Naive thymus-derived CD8-positive, alpha-beta T cell (primary cell): Measurements from ENCODE around the gene CCDC69. TPM values are rescaled to one million over a fixed set of nuclear protein-coding genes. Genes with fewer than 3 reads are reported as not detected.

Experiments
- ATAC-seq, 2 donors: fragments of 150-1000 bp; cut with Tn5 transposase in 1 of 2; sonication (Bioruptor Pico), chemical (Tn5 transposase) in 1 of 2; 1 replicate in 1 of 2; 2 replicates in 1 of 2; pipeline ENCODE4 v1.10.0; 2021; ENCODE audit warnings: mild to moderate bottlenecking in 2 of 2, moderate library complexity in 2 of 2
- POLR2A ChIA-PET: fragments of 350-600 bp; sonication (Branson Sonifier 250); formaldehyde crosslinking; loops from one replicate; lab custom pipeline; 2021; ENCODE audit warnings: antibody characterized with exemption; lab: Charles Lee
- DNase-seq, 10 donors: peaks; one replicate each; pipeline versions ENCODE4 v3.0.0 to v3.0.0-alpha.2; 2020 to 2022
- H3K27ac Mint-ChIP-seq, 10 donors: one replicate each; pipeline ENCODE4 v1.8.0; 2020 to 2022; ENCODE audit warnings: mild to moderate bottlenecking in 10 of 10, mixed read lengths in 10 of 10, moderate library complexity in 4 of 10, inconsistent platforms in 1 of 10
- H3K27me3 Mint-ChIP-seq, 5 donors: one replicate each; pipeline ENCODE4 v1.8.0; 2021 to 2022; ENCODE audit warnings: mixed read lengths in 5 of 5
- H3K36me3 Mint-ChIP-seq, 3 donors: one replicate each; pipeline ENCODE4 v1.8.0; 2020 to 2022; ENCODE audit warnings: mixed read lengths in 3 of 3, mild to moderate bottlenecking in 2 of 3, inconsistent platforms in 1 of 3
- H3K4me1 Mint-ChIP-seq, 4 donors: one replicate each; pipeline ENCODE4 v1.8.0; 2021 to 2022; ENCODE audit warnings: mixed read lengths in 4 of 4
- H3K4me3 Mint-ChIP-seq, 10 donors: one replicate each; pipeline ENCODE4 v1.8.0; 2020 to 2022; ENCODE audit warnings: mild to moderate bottlenecking in 10 of 10, mixed read lengths in 10 of 10, moderate library complexity in 6 of 10, inconsistent platforms in 1 of 10
- H3K9me3 Mint-ChIP-seq, 9 donors: one replicate each; pipeline ENCODE4 v1.8.0; 2020 to 2022; ENCODE audit warnings: mixed read lengths in 9 of 9, mild to moderate bottlenecking in 3 of 9, inconsistent platforms in 1 of 9, moderate library complexity in 1 of 9
- polyA plus RNA-seq, 3 donors: library from polyadenylated mRNA; unstranded; fragments of 300-500 nt; fragmentation: Illumina TruSeq; gene quantifications; one replicate each; pipeline ENCODE4 v1.2.3, GENCODE V29; 2021
- total RNA-seq, 8 experiments: library from RNA in 2 of 8; stranded (reverse) in 2 of 8; gene quantifications; one replicate each; pipeline ENCODE4 v1.2.3 and lab custom pipeline; 2021 to 2026

Gene CCDC69
- total and polyA plus RNA-seq, 5 experiments from 2014 or later = 79.8 to 151 (median 130) TPM

GRCh38 chr5:151218177-151218576 lies 5.7 kb downstream of the CCDC69 start:
- Mint-ChIP-seq H3K4me3 (peak overlapping the region; percentile 49 to 94 (median 74)), H3K27me3 (no peaks in the 10 kb centered on the region), H3K9me3 (no peaks in the 10 kb centered on the region), H3K27ac (peak overlapping the region; percentile 93 to 100 (median 96)), H3K4me1 (peaks cover 57 to 97% (median 89%) of the 10 kb centered on the region in 4 donors), H3K36me3 (peaks cover 5 to 46% (median 26%) of the 10 kb centered on the region in 3 donors)
- POLR2A ChIA-PET = interaction anchor here (1.0 to 8.4 kb wide), 5 partner anchors 11 to 62 kb away, joined by 3 to 65 read pairs (median 3); partner anchors contain the start of gene ANXA6
- ATAC-seq (no peak), DNase-seq (no peak)

GRCh38 chr5:151216781-151217180 lies 7.1 kb downstream of the CCDC69 start:
- ATAC-seq (no peak), DNase-seq (no peak)
- POLR2A ChIA-PET = interaction anchor here (8.0 to 8.4 kb wide), 2 partner anchors 13 to 60 kb away, joined by 27 to 65 read pairs; partner anchors contain the start of gene ANXA6
- H3K4me1 Mint-ChIP-seq = peaks cover 58 to 97% (median 89%) of the 10 kb centered on the region in 4 donors
- H3K27ac Mint-ChIP-seq = peak overlapping the region; percentile 82 to 100 (median 96)
- peaks cover 5 to 51% (median 33%) of the 10 kb centered on the region in 3 donors for H3K36me3 Mint-ChIP-seq
- no peaks in the 10 kb centered on the region for H3K27me3 Mint-ChIP-seq
- no peaks in the 10 kb centered on the region for H3K9me3 Mint-ChIP-seq
- peak overlapping the region in 9 of 10 donors; percentile 16 to 88 (median 48) for H3K4me3 Mint-ChIP-seq

GRCh38 chr5:151215546-151215880 lies 8.4 kb downstream of the CCDC69 start:
- no peaks in the 10 kb centered on the region for H3K9me3 Mint-ChIP-seq
- peak overlapping the region; percentile 93 to 100 (median 98) for H3K27ac Mint-ChIP-seq
- peak overlapping the region; percentile 80 to 96 (median 89) for H3K4me3 Mint-ChIP-seq
- DNase-seq (no peak), ATAC-seq (no peak)
- peaks cover 48 to 97% (median 88%) of the 10 kb centered on the region in 4 donors for H3K4me1 Mint-ChIP-seq
- H3K36me3 Mint-ChIP-seq = peaks cover 5 to 43% (median 30%) of the 10 kb centered on the region in 3 donors
- no peaks in the 10 kb centered on the region for H3K27me3 Mint-ChIP-seq
- POLR2A ChIA-PET = interaction anchor here (0.6 to 8.4 kb wide), 12 partner anchors 7 to 432 kb away, joined by 3 to 233 read pairs (median 8); partner anchors contain the start of genes ANXA6 and CCDC69

- peaks cover 42 to 95% (median 85%) of the 10 kb centered on the region in 4 donors for H3K4me1 Mint-ChIP-seq
- POLR2A ChIA-PET = interaction anchor here (0.5 to 8.4 kb wide), 26 partner anchors 8 to 1870 kb away, joined by 3 to 233 read pairs (median 6); partner anchors contain the start of genes ANXA6, CCDC69, G3BP1 and GM2A
- peak overlapping the region; percentile 93 to 100 (median 98) for H3K27ac Mint-ChIP-seq
- ATAC-seq = peak; percentile 13 to 15
- H3K9me3 Mint-ChIP-seq = no peaks in the 10 kb centered on the region
- peak overlapping the region; percentile 80 to 96 (median 89) for H3K4me3 Mint-ChIP-seq
- H3K27me3 Mint-ChIP-seq = no peaks in the 10 kb centered on the region
- DNase-seq = peak in 6 of 10 donors; percentile 32 to 76 (median 44)
- H3K36me3 Mint-ChIP-seq = peaks cover 5 to 40% (median 27%) of the 10 kb centered on the region in 3 donors
These were observed 9.0 kb downstream of the CCDC69 start for GRCh38 chr5:151214614-151215545.

- ATAC-seq = peak; percentile 74 to 78
- POLR2A ChIA-PET = interaction anchor here (0.5 to 8.4 kb wide), 26 partner anchors 9 to 1869 kb away, joined by 3 to 233 read pairs (median 5); partner anchors contain the start of genes ANXA6, CCDC69, G3BP1 and GM2A
- H3K4me3 Mint-ChIP-seq = peak overlapping the region; percentile 80 to 96 (median 89)
- H3K9me3 Mint-ChIP-seq = no peaks in the 10 kb centered on the region
- peaks cover 5 to 38% (median 26%) of the 10 kb centered on the region in 3 donors for H3K36me3 Mint-ChIP-seq
- peak overlapping the region; percentile 93 to 100 (median 98) for H3K27ac Mint-ChIP-seq
- peaks cover 40 to 95% (median 85%) of the 10 kb centered on the region in 4 donors for H3K4me1 Mint-ChIP-seq
- DNase-seq = peak; percentile 60 to 93 (median 81)
- no peaks in the 10 kb centered on the region for H3K27me3 Mint-ChIP-seq
These were observed 9.9 kb downstream of the CCDC69 start for GRCh38 chr5:151213803-151214613.

GRCh38 chr5:151212406-151212798 lies 11.5 kb downstream of the CCDC69 start:
- H3K27me3 Mint-ChIP-seq = no peaks in the 10 kb centered on the region
- POLR2A ChIA-PET = interaction anchor here (0.6 to 8.4 kb wide), 14 partner anchors 9 to 64 kb away, joined by 3 to 233 read pairs (median 6); partner anchors contain the start of genes ANXA6, CCDC69 and GM2A
- no peak for DNase-seq
- peak overlapping the region; percentile 93 to 100 (median 98) for H3K27ac Mint-ChIP-seq
- no peaks in the 10 kb centered on the region for H3K9me3 Mint-ChIP-seq
- peaks cover 39 to 95% (median 84%) of the 10 kb centered on the region in 4 donors for H3K4me1 Mint-ChIP-seq
- peaks cover 5 to 30% (median 15%) of the 10 kb centered on the region in 3 donors for H3K36me3 Mint-ChIP-seq
- ATAC-seq = peak; percentile 5 to 10
- H3K4me3 Mint-ChIP-seq = peak overlapping the region; percentile 80 to 96 (median 90)

GRCh38 chr5:151208481-151208914 lies 15.4 kb downstream of the CCDC69 start:
- H3K36me3 Mint-ChIP-seq = peaks cover 0 to 24% (median 7%) of the 10 kb centered on the region in 3 donors
- peaks cover 36 to 79% (median 72%) of the 10 kb centered on the region in 4 donors for H3K4me1 Mint-ChIP-seq
- no peaks in the 10 kb centered on the region for H3K27me3 Mint-ChIP-seq
- peak overlapping the region; percentile 8 to 88 (median 64) for H3K4me3 Mint-ChIP-seq
- H3K9me3 Mint-ChIP-seq = no peaks in the 10 kb centered on the region
- ATAC-seq (no peak), DNase-seq (no peak)
- POLR2A ChIA-PET = interaction anchor here (0.9 to 2.3 kb wide), 11 partner anchors 11 to 128 kb away, joined by 3 to 28 read pairs (median 5); partner anchors contain the start of genes CCDC69, GM2A and TNIP1
- peak overlapping the region; percentile 91 to 100 (median 94) for H3K27ac Mint-ChIP-seq

GRCh38 chr5:151205411-151205810 lies 18.5 kb downstream of the CCDC69 start:
- POLR2A ChIA-PET = interaction anchor here (1.1 to 6.6 kb wide), 5 partner anchors 10 to 110 kb away, joined by 3 to 65 read pairs (median 4); partner anchors contain the start of gene CCDC69
- DNase-seq (no peak), ATAC-seq (no peak)
- H3K27me3 Mint-ChIP-seq = no peaks in the 10 kb centered on the region
- peak overlapping the region in 9 of 10 donors; percentile 70 to 89 (median 84) for H3K27ac Mint-ChIP-seq
- no peaks in the 10 kb centered on the region for H3K9me3 Mint-ChIP-seq
- peaks cover 30 to 77% (median 61%) of the 10 kb centered on the region in 4 donors for H3K4me1 Mint-ChIP-seq
- H3K4me3 Mint-ChIP-seq = peak overlapping the region in 6 of 10 donors; percentile 18 to 41 (median 33)
- peaks cover 0 to 40% (median 11%) of the 10 kb centered on the region in 3 donors for H3K36me3 Mint-ChIP-seq

- POLR2A ChIA-PET = interaction anchor here (1.1 to 6.6 kb wide), 3 partner anchors 11 to 108 kb away, joined by 3 to 65 read pairs (median 44); partner anchors contain the start of gene CCDC69
These were observed 19.8 kb downstream of the CCDC69 start for GRCh38 chr5:151204051-151204450.

GRCh38 chr5:151202381-151203139 lies 21.3 kb downstream of the CCDC69 start:
- H3K36me3 Mint-ChIP-seq = peaks cover 0 to 61% (median 17%) of the 10 kb centered on the region in 3 donors
- DNase-seq = peak in 2 of 10 donors; percentile 14 to 27
- peak overlapping the region in 9 of 10 donors; percentile 4 to 74 (median 58) for H3K4me3 Mint-ChIP-seq
- no peaks in the 10 kb centered on the region for H3K9me3 Mint-ChIP-seq
- POLR2A ChIA-PET = interaction anchor here (0.6 to 6.6 kb wide), 5 partner anchors 13 to 1652 kb away, joined by 3 to 65 read pairs (median 3); partner anchors contain the start of gene CCDC69
- H3K27me3 Mint-ChIP-seq = no peaks in the 10 kb centered on the region
- peaks cover 16 to 56% (median 45%) of the 10 kb centered on the region in 4 donors for H3K4me1 Mint-ChIP-seq
- ATAC-seq = peak; percentile 76 to 93
- H3K27ac Mint-ChIP-seq = peak overlapping the region; percentile 31 to 96 (median 88)

More at GRCh38 chr5:151204051-151204450, 19.8 kb downstream of the CCDC69 start:
- Mint-ChIP-seq H3K9me3 (no peaks in the 10 kb centered on the region), H3K36me3 (peaks cover 0 to 51% (median 15%) of the 10 kb centered on the region in 3 donors), H3K27me3 (no peaks in the 10 kb centered on the region), H3K27ac (peak overlapping the region in 6 of 10 donors; percentile 24 to 75 (median 46)), H3K4me1 (peaks cover 26 to 71% (median 54%) of the 10 kb centered on the region in 4 donors), H3K4me3 (no peak overlapping the region)
- no peak for ATAC-seq
- DNase-seq = no peak
